HG02759 (cell line): ENCODE data around the gene LARGE1.

Source experiments
- ATAC-seq: cut with Tn5 transposase; IDR thresholded peaks from one replicate; pipeline ENCODE4 v1.9.1; 2021; ENCODE audit warnings: mild to moderate bottlenecking, moderate library complexity; ENCODE audit not compliant: unreplicated experiment

The LARGE1 gene

GRCh38 chr22:33920197-33920540 is at the start of gene LARGE1:
LARGE1 (minus strand) TSS chr22:33920476.
- peak; percentile 18 for ATAC-seq

- ATAC-seq, result no peak
These were observed 48.8 kb upstream of the LARGE1 start for GRCh38 chr22:33969045-33969444.

GRCh38 chr22:33964121-33964520 is 43.8 kb upstream of the LARGE1 start:
- ATAC-seq, result no peak

DNA sequence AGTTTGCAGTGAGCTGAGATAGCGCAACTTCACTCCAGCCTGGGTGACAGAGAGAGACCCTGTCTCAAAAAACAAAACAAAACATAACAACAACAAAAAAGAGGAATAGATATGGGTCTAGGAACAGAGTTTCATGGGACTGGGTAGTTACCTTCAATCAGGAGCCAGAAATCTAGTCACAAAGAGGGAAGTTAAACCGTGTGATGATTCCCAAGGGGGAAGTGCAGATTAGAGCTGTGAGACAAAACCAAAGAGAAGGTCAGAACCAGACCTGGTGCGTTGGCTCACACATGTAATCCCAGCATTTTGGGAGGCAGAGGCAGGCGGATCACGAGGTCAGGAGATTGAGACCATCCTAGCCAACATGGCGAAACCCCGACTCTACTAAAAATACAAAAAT is 42.1 kb upstream of the LARGE1 start:
- no peak for ATAC-seq

- ATAC-seq, result no peak
These were observed 38.5 kb upstream of the LARGE1 start for GRCh38 chr22:33958741-33959140.

DNA sequence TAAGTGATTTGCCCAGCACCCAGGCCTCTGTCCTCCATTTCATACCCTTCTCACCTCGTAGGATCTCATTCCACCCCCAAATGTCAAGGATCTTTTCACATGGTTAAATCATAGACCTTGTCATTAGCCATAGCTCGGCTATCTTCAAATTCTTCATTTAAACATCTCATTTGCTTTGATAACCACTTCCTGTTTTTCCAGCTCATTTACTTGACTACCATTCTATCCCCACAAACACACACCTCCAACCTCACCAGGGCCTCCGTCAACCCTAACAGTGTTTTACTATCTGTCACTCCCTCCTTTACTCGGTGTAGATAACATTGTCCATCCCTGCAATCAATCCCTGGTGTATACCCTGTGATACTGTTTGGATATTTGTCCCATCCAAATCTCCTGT is 36.8 kb upstream of the LARGE1 start:
- no peak for ATAC-seq

DNA sequence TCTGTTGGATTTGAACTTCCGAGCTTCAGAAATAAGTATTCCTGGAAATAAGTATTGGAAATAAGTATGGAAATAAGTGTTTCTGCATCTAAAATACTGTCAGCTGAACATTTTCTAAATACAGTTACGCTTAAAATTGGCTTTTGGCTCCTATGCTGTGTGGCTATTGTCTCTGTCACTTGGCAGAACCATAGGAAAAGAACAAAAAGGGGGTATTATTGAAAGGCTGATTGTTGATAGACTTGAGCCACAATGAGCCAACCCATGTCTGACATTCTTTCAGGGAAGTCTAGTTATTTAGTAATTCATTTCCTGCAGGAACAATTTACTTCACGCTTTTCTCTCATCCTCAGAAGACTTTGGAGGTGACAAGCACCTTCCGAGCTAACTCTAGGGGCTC is 32.5 kb upstream of the LARGE1 start:
- no peak for ATAC-seq

GRCh38 chr22:33940741-33941140 is 20.5 kb upstream of the LARGE1 start:
- ATAC-seq, result no peak

- ATAC-seq, result no peak
These were observed 12.7 kb upstream of the LARGE1 start for GRCh38 chr22:33932997-33933396.

GRCh38 chr22:33931406-33931805 is 11.1 kb upstream of the LARGE1 start:
- ATAC-seq, result no peak

GRCh38 chr22:33927752-33928151 is 7.5 kb upstream of the LARGE1 start:
- ATAC-seq, result no peak

DNA sequence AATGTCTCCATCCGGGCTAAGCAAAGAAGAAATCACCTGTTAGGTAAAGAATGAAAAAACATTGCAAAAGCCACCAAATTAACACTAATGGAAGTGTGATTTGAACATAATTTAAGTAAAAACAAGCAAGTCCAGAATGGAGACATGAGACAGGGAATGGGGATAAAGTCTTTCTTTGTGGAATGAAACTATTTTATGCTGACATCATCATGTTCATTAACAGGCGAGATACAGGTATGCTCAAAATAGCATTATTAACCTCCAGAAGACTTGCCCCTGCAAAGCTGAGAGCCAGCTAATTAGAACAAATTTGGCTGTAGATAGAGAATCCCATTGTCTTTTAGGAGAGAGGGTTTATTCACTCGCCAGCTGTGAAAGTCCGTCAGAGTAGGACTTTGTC is 4.9 kb upstream of the LARGE1 start:
- no peak for ATAC-seq

DNA sequence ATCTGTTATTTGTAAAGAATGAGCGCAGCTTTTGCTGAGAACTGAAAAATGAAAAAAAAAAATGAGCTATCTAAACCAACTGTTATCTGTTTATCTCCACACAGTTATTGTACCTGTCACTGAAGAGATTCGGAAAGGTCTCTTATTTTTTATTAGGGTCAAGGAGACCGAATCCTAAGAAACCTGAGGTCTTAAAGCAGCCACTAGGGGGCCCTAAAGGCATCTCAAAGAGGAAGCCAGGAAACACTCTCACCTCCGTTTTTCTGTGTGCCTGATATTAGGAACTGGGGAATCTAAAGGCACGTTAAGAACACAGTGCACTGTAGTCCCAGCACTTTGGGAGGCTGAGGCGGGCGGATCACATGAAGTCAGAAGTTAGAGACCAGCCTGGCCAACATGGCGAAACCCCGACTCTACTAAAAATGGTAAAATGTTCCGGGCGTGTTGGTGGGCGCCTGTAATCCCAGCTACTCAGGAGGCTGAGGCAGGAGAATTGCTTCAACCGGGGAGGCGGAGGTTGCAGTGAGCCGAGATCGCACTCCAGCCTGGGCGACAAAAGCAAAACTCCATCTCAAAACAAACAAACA is 3.5 kb upstream of the LARGE1 start:
- no peak for ATAC-seq

DNA sequence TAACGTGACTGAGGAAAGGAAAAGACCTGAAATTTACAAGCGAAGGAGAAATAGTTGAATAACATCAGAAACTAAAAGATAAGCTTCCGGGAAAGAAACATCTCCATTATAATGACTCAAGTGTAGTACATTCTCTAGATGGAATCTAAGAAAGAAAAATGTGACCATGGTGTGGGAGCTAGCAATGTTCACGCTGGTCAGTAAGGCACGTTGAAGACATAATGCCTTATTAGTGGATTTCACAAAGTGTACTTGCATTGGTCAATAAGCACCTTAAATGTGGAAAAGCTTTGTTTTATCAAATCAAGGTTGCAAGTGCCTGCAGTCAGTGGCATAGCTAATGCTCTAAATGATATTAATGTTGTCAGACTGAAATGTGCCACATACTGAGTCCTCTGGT is 2.8 kb upstream of the LARGE1 start:
- no peak for ATAC-seq

DNA sequence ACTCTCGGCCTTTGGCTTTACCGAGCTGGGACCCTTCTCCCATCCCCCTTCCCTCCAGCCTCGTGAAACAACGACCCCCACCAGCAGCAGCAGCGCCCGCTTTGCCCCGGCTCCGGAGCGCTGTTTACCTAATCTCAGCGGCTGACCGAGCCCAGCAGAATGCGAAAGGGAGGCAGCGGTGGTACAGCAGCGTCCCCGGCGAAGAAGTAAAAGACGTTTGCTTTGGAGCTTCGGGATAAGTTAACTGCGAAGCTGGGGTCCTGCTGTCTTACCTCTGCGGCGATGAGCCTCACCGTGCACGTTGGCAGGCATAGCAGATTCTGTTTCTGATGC is 2.0 kb upstream of the LARGE1 start:
- no peak for ATAC-seq

DNA sequence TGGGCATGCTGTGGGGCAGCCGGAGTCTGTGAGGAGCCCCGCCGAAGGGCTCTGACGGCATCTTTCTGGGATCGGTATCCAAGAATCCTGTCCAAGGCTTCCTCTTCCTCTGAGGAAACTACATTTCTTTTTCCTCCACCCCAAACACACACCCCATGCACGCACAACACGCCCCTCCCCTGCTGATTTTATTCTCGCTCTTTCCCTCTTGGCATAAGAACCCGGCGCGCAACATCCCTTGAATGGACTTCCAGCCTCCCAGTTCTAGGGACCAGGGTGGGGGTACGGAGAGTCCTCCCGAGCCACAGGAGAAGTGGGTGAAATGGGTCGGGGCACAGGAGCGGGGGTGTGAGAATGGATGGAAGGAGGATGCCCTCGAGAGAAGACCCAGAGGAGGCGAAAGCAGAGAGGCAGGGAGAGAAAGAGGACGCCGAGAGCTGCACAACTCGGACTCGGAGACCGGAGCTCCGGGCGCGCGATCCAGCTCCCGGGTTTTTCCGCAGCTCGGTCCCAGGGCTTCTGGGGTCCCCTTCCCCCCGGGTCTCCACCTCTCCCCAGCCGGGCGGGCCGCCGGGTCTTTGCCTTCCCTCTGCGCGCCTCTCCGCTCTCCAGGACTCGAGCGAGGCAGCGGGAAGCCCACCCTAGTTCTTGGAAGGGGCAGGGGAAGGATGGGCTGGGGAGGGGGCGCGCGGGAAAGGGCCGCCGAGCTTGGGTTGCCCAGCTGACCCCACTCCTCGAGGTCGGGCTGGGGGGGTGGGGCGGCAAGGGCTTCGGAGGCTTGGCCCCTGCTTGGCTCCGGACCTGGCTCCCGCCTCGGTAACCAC is 1.5 kb upstream of the LARGE1 start:
- ATAC-seq, result no peak

GRCh38 chr22:33920927-33921524 is 750 bp upstream of the LARGE1 start:
- ATAC-seq, result peak; percentile 74

DNA sequence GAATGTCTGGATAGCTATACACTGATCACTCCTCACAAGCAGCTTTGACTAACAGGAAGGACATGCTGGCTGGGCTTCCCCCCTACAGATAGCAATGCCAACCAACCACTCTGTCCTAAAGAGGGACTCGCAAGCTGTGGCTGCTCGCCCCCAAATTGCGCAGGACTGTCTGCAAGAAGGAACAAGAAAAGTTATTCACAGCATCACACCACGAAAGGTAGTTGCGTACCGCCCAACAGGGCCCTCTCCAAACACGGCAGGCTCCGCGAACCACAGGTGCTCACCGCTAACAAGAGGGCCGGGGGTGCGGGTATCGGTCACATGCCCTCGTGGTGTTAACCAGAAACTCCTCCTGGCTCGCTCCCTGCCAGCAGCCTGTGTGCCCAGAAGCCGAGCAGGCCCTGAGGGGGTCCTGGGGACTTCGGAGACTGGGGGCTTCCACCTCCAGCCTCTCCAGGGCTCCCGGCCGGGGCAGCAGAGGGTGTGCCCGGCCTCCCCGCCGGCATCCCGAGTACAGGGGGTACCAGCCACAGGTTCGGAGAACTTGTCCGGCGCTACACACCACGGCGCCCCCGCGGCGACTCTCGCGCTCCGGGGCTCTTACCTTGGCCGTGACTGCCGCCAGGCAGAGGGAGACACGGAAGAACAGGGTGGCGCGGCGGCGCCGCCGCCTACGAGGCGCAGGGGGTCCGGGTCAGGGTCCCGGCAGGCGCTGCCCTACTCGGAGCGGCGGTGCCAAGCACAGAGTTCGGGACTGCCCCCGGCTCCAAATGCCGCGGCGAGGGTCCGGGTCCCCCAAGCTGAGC is 682 bp downstream of the LARGE1 start:
- no peak for ATAC-seq

GRCh38 chr22:33918676-33919365 is 1.5 kb downstream of the LARGE1 start:
- no peak for ATAC-seq

GRCh38 chr22:33917744-33918406 is 2.4 kb downstream of the LARGE1 start:
- ATAC-seq, result no peak

DNA sequence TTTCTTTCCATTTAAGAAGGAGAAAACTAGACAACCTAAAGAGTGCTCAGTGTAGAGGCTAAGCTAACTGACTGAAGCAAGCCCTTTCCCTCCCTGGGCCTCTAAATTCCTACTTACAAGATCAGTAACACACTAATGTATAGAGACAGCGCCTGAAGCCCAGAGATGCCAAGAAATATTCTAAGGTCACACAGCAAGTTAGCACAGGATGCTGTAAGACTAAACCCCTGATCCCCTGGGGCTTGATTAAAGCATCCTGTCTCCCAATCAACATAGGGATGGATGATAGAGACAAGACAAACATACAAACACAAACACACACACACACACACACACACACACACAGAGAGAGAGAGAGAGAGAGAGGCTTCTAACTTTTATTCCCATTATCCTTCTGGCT is 5.6 kb downstream of the LARGE1 start:
- ATAC-seq, result no peak
